Psoas muscle (tissue), 8 donors: Measurements from ENCODE around the gene LHX3. TPM values are rescaled to one million over a fixed set of nuclear protein-coding genes. Genes with fewer than 3 reads are reported as not detected.

Experiments used
- ATAC-seq, 4 donors: fragments of 200-7000 bp; cut with Tn5 transposase; one replicate each; pipeline ENCODE4 v1.9.1; 2020; ENCODE audit warnings: moderate library complexity in 3 of 4, mild to moderate bottlenecking in 2 of 4
- DNase-seq, 2 donors: peaks; one replicate each; pipeline ENCODE4 v3.0.0-alpha.2; 2020
- H3K27ac ChIP-seq: fragments of 200-600 bp; one replicate; pipeline ENCODE4 v1.8.0; 2022
- H3K27me3 ChIP-seq, 3 donors: fragments of 200-600 bp in 1 of 3; one replicate each; pipeline versions ENCODE4 v1.6.1 to v1.8.0; 2013 to 2022; ENCODE audit warnings: low read length in 2 of 3, mild to moderate bottlenecking in 2 of 3, moderate library complexity in 1 of 3; ENCODE audit not compliant: insufficient read depth in 3 of 3
- H3K36me3 ChIP-seq, 2 donors: fragments of 200-600 bp in 1 of 2; one replicate each; pipeline versions ENCODE4 v1.6.1 to v1.8.0; 2013 to 2022; ENCODE audit warnings: low read depth in 1 of 2, mild to moderate bottlenecking in 1 of 2, moderate library complexity in 1 of 2; ENCODE audit not compliant: insufficient read depth in 1 of 2
- H3K4me1 ChIP-seq: fragments of 200-600 bp; one replicate; pipeline ENCODE4 v1.8.0; 2022
- H3K4me3 ChIP-seq: fragments of 200-600 bp; one replicate; pipeline ENCODE4 v1.8.0; 2022; ENCODE audit warnings: mild to moderate bottlenecking
- H3K9me3 ChIP-seq: fragments of 200-600 bp; one replicate; pipeline ENCODE4 v1.8.0; 2022
- CTCF ChIP-seq: fragments of 200-600 bp; IDR thresholded peaks from one replicate; pipeline ENCODE4 v1.8.0; 2022; ENCODE audit warnings: antibody characterized with exemption
- WGBS, 3 donors: extraction: QIAGEN DNeasy Blood & Tissue Kit; methylation state at CpG; one replicate each; pipeline versions ENCODE4 v1.1.6 to v1.1.7; 2013; 5-methylcytosine and 5-hydroxymethylcytosine counted together
- intact Hi-C, 2 donors: fragments of 100-400 bp; cut with DNase I; formaldehyde crosslinking; loops; one replicate each; pipeline versions ENCODE4 v1.11.0 to v1.14.2; 2022
- polyA plus RNA-seq, 3 donors: library from polyadenylated mRNA; stranded (reverse); fragments of 200-250 nt; gene quantifications; one replicate each; pipeline ENCODE4 v1.2.3, GENCODE V29; 2013
- total RNA-seq, 4 donors: library from RNA; stranded (reverse); fragmentation: NEBNext Ultra II Directional in 2 of 4; extraction: Animal tissue kit (Norgen Biotek cat#: 25700) in 2 of 4; gene quantifications; one replicate each; pipeline versions ENCODE4 v1.2.1 to v1.2.4, GENCODE V29; 2021 to 2023
- donor health status: healthy with polysubstance abuse.
- donor health status: DM: no; HTN: no; CAD: no; lungs with moderate emphysema.
- donor health status: Bipolar disorder and iron deficiency.
- donor health status: healthy.
- donor health status: DM: yes; HTN: yes; CAD: no.
- donor health status: DM: no; HTN: no; CAD: no.
- donor health status: DM: no; HTN: no; CAD: no.
- donor health status: DM: yes; HTN: yes; CAD: no.

The LHX3 gene
- total and polyA plus RNA-seq, 7 donors: not detected

- intact Hi-C loops: no loop called here
- Histone ChIP-seq H3K4me3 (no peak overlapping the region), H3K36me3 (peaks cover 0 to 23% of the 10 kb centered on the region in 2 donors), H3K27me3 (peaks cover 0 to 39% (median 24%) of the 10 kb centered on the region in 3 donors), H3K9me3 (no peaks in the 10 kb centered on the region), H3K27ac (no peak overlapping the region), H3K4me1 (no peaks in the 10 kb centered on the region)
- no peak for DNase-seq
- WGBS, 3 donors: 61 to 72% (median 62%) methylated on average over 16 of the region's 16 CpGs
- ATAC-seq: no peak
- TF ChIP-seq CTCF: no peak
Observed at GRCh38 chr9:136206602-136207275, 1.8 kb upstream of the LHX3 start.

GRCh38 chr9:136205707-136205992 is 722 bp upstream of the LHX3 start:
- Histone ChIP-seq H3K4me3 (no peak overlapping the region), H3K9me3 (no peaks in the 10 kb centered on the region), H3K4me1 (no peaks in the 10 kb centered on the region), H3K27ac (no peak overlapping the region), H3K27me3 (peaks cover 0 to 50% (median 32%) of the 10 kb centered on the region in 3 donors), H3K36me3 (peaks cover 0 to 14% of the 10 kb centered on the region in 2 donors)
- 80 to 87% (median 87%) methylated on average over 5 of the region's 5 CpGs for whole genome bisulfite sequencing, 3 donors
- TF ChIP-seq CTCF: no peak
- no peak for ATAC-seq
- intact Hi-C loops: no loop called here
- DNase-seq: no peak

- DNase-seq (no peak), ATAC-seq (no peak)
- intact Hi-C loops: no loop called here
- H3K4me1 ChIP-seq: no peaks in the 10 kb centered on the region
- H3K27ac ChIP-seq: no peak overlapping the region
- TF ChIP-seq CTCF: no peak
- peaks cover 0 to 64% (median 44%) of the 10 kb centered on the region in 3 donors for H3K27me3 ChIP-seq
- peaks cover 0 to 7% of the 10 kb centered on the region in 2 donors for H3K36me3 ChIP-seq
- WGBS, 3 donors: 39 to 55% (median 42%) methylated on average over 21 to 25 of the region's 25 CpGs
- H3K4me3 ChIP-seq: no peak overlapping the region
- no peaks in the 10 kb centered on the region for H3K9me3 ChIP-seq
Observed at GRCh38 chr9:136204145-136204805, 653 bp downstream of the LHX3 start.

- no peak for TF ChIP-seq CTCF
- H3K27me3 ChIP-seq: peaks cover 0 to 71% (median 44%) of the 10 kb centered on the region in 3 donors
- intact Hi-C loops: no loop called here
- peaks cover 0 to 2% of the 10 kb centered on the region in 2 donors for H3K36me3 ChIP-seq
- ATAC-seq: no peak
- DNase-seq: no peak
- H3K27ac ChIP-seq: no peak overlapping the region
- no peaks in the 10 kb centered on the region for H3K9me3 ChIP-seq
- no peaks in the 10 kb centered on the region for H3K4me1 ChIP-seq
- WGBS, 3 donors: 14 to 18% (median 18%) methylated on average over 30 to 33 of the region's 33 CpGs
- H3K4me3 ChIP-seq: no peak overlapping the region
Observed at GRCh38 chr9:136203408-136204144, 1.4 kb downstream of the LHX3 start.
